ENCODE results near the gene TYMP.

Gene TYMP

DNA sequence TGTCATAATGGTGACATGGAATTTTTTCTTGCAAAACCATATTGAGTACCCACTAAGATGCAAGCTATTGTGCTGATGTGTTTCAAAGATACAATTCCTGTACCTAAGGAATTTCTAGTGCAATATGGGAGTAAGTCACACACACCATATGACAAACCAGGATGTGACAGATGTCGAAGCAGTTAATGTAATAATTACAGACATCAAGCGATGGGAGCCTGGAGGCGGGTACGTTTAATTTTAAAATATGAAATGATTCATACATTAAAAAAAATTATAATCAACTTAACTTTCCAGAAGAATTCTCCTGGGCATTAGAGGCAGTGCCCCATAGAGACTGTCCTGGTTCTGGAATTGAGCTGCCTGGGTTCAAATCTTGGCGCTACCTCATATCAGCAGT lies 26.9 kb upstream of the TYMP start:
- Histone ChIP-seq H3K27me3 (ENCODE audit: low read length) (no peaks in the 10 kb centered on the region), H2AFZ (ENCODE audit: low read depth, low read length, severe bottlenecking) (no peak overlapping the region), H3K4me3 (ENCODE audit: insufficient read depth, low read length, poor library complexity, severe bottlenecking) (no peak overlapping the region), H3K9me2 (replicated peaks; ENCODE audit: insufficient read depth, low read length) (no peaks in the 10 kb centered on the region), H3F3A (ENCODE audit: insufficient read depth) (no peaks in the 10 kb centered on the region), H3K4me2 (ENCODE audit: low read depth, low read length, poor library complexity, severe bottlenecking) (no peak overlapping the region), H3K79me2 (ENCODE audit: insufficient read depth, low read length) (no peaks in the 10 kb centered on the region), H3K9ac (ENCODE audit: low read length) (no peak overlapping the region), H4K20me1 (ENCODE audit: low read depth, low read length) (no peaks in the 10 kb centered on the region), H3K9me3 (ENCODE audit: insufficient read depth, low read length) (no peaks in the 10 kb centered on the region), H3K27ac (ENCODE audit: low read depth, low read length) (no peak overlapping the region), H3K36me3 (ENCODE audit: low read length) (no peaks in the 10 kb centered on the region)
- no peak for TF ChIP-seq EZH2phosphoT487 (conservative IDR thresholded peaks at IDR 0.05; ENCODE audit: low read length)

DNA sequence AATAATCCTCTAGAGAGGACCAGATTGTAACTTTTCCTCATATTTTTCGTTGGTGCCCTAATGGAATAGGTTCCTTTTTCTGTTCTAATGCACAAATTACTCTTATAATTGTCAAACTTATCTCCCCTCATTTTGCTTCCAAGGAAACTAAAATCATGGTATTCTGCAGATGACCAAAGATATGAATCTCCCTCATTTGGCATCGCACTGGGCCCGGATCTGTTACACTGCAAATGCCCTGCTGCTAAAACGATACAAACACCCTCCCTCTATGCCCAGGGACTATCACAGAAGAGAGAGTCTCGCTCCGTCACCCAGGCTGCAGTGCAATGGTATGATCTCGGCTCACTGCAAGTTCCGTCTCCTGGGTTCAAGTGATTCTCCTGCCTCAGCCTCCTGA lies 23.5 kb upstream of the TYMP start:
- Histone ChIP-seq H3K4me2 (ENCODE audit: low read depth, low read length, poor library complexity, severe bottlenecking) (no peak overlapping the region), H3K79me2 (ENCODE audit: insufficient read depth, low read length) (no peaks in the 10 kb centered on the region), H3K27me3 (ENCODE audit: low read length) (no peaks in the 10 kb centered on the region), H2AFZ (ENCODE audit: low read depth, low read length, severe bottlenecking) (no peak overlapping the region), H3K9ac (ENCODE audit: low read length) (no peak overlapping the region), H3K4me3 (ENCODE audit: insufficient read depth, low read length, poor library complexity, severe bottlenecking) (no peak overlapping the region), H4K20me1 (ENCODE audit: low read depth, low read length) (no peaks in the 10 kb centered on the region), H3K9me3 (ENCODE audit: insufficient read depth, low read length) (no peaks in the 10 kb centered on the region), H3K36me3 (ENCODE audit: low read length) (no peaks in the 10 kb centered on the region), H3K27ac (ENCODE audit: low read depth, low read length) (no peak overlapping the region), H3K9me2 (replicated peaks; ENCODE audit: insufficient read depth, low read length) (no peaks in the 10 kb centered on the region), H3F3A (ENCODE audit: insufficient read depth) (no peaks in the 10 kb centered on the region)
- TF ChIP-seq EZH2phosphoT487 (conservative IDR thresholded peaks at IDR 0.05; ENCODE audit: low read length): no peak
- TF ChIP-seq, protein P1, sequence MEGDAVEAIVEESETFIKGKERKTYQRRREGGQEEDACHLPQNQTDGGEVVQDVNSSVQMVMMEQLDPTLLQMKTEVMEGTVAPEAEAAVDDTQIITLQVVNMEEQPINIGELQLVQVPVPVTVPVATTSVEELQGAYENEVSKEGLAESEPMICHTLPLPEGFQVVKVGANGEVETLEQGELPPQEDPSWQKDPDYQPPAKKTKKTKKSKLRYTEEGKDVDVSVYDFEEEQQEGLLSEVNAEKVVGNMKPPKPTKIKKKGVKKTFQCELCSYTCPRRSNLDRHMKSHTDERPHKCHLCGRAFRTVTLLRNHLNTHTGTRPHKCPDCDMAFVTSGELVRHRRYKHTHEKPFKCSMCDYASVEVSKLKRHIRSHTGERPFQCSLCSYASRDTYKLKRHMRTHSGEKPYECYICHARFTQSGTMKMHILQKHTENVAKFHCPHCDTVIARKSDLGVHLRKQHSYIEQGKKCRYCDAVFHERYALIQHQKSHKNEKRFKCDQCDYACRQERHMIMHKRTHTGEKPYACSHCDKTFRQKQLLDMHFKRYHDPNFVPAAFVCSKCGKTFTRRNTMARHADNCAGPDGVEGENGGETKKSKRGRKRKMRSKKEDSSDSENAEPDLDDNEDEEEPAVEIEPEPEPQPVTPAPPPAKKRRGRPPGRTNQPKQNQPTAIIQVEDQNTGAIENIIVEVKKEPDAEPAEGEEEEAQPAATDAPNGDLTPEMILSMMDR (IDR thresholded peaks at IDR 0.05; ENCODE audit: insufficient read depth, low read length, poor library complexity, severe bottlenecking): no peak

DNA sequence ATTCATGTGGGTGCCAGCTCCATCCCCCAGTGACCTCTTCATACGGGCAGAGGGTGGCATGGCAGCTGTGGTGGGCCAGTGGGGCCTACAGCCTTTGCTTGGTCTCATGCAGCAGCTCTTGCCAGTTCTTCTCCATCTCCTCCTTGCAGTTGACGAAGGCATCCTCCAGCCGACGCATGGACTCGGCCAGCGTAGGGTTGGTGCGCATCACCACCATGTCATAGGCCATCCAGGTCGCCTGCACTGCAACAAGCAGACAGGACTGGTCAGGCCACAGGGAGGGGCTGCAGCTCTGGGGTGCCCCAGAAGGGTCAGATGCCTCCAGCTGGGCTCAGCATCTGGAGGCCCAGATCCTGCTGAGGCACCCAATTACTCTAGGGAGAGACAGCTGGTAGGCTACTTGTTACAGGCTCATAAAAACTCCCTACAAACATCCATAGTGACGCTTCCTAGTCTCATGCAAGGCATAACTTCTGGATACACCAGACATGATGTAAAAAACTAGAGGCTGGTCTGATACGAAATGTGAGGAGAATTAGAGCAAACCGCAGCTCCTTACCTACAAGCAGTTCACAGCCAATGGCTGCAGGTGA lies 21.4 kb upstream of the TYMP start:
- no peak overlapping the region for H3K9ac ChIP-seq (ENCODE audit: low read length)
- no peak overlapping the region for H3K27ac ChIP-seq (ENCODE audit: low read depth, low read length)
- H3K36me3 ChIP-seq (ENCODE audit: low read length): no peaks in the 10 kb centered on the region
- TF ChIP-seq, protein P1 (IDR thresholded peaks at IDR 0.05; ENCODE audit: insufficient read depth, low read length, poor library complexity, severe bottlenecking): no peak
- TF ChIP-seq EZH2phosphoT487 (conservative IDR thresholded peaks at IDR 0.05; ENCODE audit: low read length): no peak
- H3K9me3 ChIP-seq (ENCODE audit: insufficient read depth, low read length): no peaks in the 10 kb centered on the region
- no peaks in the 10 kb centered on the region for H4K20me1 ChIP-seq (ENCODE audit: low read depth, low read length)
- H3K4me2 ChIP-seq (ENCODE audit: low read depth, low read length, poor library complexity, severe bottlenecking): no peak overlapping the region
- no peak overlapping the region for H3K4me3 ChIP-seq (ENCODE audit: insufficient read depth, low read length, poor library complexity, severe bottlenecking)
- H3K27me3 ChIP-seq (ENCODE audit: low read length): no peaks in the 10 kb centered on the region
- H2AFZ ChIP-seq (ENCODE audit: low read depth, low read length, severe bottlenecking): no peak overlapping the region
- H3F3A ChIP-seq (ENCODE audit: insufficient read depth): no peaks in the 10 kb centered on the region
- no peaks in the 10 kb centered on the region for H3K79me2 ChIP-seq (ENCODE audit: insufficient read depth, low read length)
- no peaks in the 10 kb centered on the region for H3K9me2 ChIP-seq (replicated peaks; ENCODE audit: insufficient read depth, low read length)

DNA sequence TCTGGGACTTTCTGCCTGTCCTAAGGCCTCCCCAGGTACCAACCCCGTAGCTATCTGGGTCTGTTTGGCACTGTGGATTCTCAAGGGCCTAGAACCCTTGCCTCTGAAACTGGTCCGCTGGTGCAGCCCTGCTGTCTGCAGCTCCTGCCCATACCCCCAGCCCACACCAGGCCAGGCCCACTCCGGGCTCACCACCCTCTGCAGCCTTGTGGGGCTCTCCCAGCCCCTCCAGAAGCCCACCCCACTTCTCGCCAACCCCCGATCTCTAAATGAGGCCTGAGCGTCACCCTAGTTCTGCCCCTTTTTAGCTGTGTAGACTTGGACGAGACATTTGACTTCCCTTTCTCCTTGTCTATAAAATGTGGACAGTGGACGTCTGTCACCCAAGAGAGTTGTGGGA lies 20.6 kb upstream of the TYMP start:
- Histone ChIP-seq H3K4me2 (ENCODE audit: low read depth, low read length, poor library complexity, severe bottlenecking) (no peak overlapping the region), H3K9me3 (ENCODE audit: insufficient read depth, low read length) (no peaks in the 10 kb centered on the region), H3K4me3 (ENCODE audit: insufficient read depth, low read length, poor library complexity, severe bottlenecking) (no peak overlapping the region), H3K79me2 (ENCODE audit: insufficient read depth, low read length) (no peaks in the 10 kb centered on the region), H3K27ac (ENCODE audit: low read depth, low read length) (no peak overlapping the region), H3K27me3 (ENCODE audit: low read length) (no peaks in the 10 kb centered on the region), H3K36me3 (ENCODE audit: low read length) (no peaks in the 10 kb centered on the region), H4K20me1 (ENCODE audit: low read depth, low read length) (no peaks in the 10 kb centered on the region), H3F3A (ENCODE audit: insufficient read depth) (no peaks in the 10 kb centered on the region; the same call in 1 of the 2 replicates), H3K9me2 (replicated peaks; ENCODE audit: insufficient read depth, low read length) (no peaks in the 10 kb centered on the region), H2AFZ (ENCODE audit: low read depth, low read length, severe bottlenecking) (no peak overlapping the region), H3K9ac (ENCODE audit: low read length) (no peak overlapping the region)
- TF ChIP-seq, protein P1 (IDR thresholded peaks at IDR 0.05; ENCODE audit: insufficient read depth, low read length, poor library complexity, severe bottlenecking): no peak
- no peak for TF ChIP-seq EZH2phosphoT487 (conservative IDR thresholded peaks at IDR 0.05; ENCODE audit: low read length)
